ENCODE measurements around the gene NSUN6.

DNA sequence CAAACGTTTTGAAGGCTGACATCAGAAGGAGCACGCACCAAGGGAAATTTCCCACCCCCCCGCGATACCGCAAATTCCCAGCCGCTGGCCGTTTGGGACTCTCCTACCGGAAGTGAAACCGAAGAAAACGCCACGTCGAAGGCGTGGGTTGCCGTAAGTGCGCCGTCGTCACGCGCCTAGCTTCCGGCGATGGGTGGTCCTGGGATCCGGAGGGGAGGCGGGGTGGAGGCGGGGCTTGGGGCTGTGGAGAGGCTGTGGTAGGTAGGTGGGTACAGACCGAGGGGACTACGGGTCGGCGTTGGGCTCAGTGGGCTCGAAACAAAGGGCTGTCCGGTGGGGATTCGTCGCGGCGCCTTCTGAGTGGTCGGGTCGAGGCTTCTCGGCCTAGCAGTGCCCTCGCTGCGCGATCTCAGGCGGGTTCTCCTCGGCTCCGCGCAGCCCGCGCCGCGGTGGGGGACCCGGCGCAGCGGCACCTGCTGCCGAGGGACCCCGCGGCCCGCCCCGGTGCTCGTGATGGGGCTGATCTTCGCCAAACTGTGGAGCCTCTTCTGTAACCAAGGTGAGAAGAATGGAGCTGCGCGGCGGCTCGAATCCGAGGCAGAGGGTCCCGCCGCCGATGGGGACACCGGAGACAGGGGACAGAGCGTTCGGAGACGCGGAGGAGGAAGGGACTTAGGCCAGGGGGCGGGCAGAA lies 7.9 kb upstream of the NSUN6 start, which contains the start of gene ARL5B:
- TF ChIP-seq EZH2phosphoT487 (IDR thresholded peaks at IDR 0.05; ENCODE audit: insufficient read depth, low read depth) = no peak
- no peak for TF ChIP-seq EZH2 (IDR thresholded peaks at IDR 0.05; ENCODE audit: insufficient read depth, poor library complexity, severe bottlenecking)
